HT-29 (cell line): ENCODE results near the gene MARCHF2. TPM values are rescaled to one million over a fixed set of nuclear protein-coding genes. Genes with fewer than 3 reads are reported as not detected.

Experiments used
- DNase-seq: peaks from one replicate; pipeline ENCODE4 v3.0.0-alpha.2; 2015; ENCODE audit warnings: low spot score
- total RNA-seq: library from RNA; depleted of rRNA; stranded (reverse); fragments of >200 nt; shearing (Covaris generic); gene quantifications from 2 replicates; pipeline ENCODE4 v1.2.3, GENCODE V29; 2014

MARCHF2 gene
- total RNA-seq, 1 experiment from 2014 or later, result 25.2 TPM

GRCh38 chr19:8387688-8388611 is 25.2 kb upstream of the MARCHF2 start:
- DNase-seq, result no peak

DNA sequence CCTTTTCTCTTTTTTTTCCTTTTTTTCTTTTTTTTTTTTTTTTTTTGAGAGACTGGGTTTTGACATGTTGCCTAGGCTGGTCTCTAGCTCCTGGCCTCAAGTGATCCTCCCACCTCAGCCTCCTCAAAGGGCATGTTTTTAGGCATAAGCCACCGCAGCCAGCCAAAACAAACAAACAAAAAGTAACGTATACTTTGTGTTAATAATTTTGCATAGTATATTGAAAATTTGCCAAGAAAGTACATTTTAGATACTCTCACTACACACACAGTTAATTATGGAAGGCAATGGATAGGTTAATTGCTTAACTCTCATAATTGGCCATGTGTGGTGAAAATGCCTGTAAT is 24.5 kb upstream of the MARCHF2 start:
- no peak for DNase-seq

GRCh38 chr19:8389891-8390616 is 23.1 kb upstream of the MARCHF2 start, which contains the start of gene RAB11B:
Gene RAB11B (plus strand): TSS chr19:8390360. CDS start chr19:8390417, 57 bp downstream.
- DNase-seq, result peak; percentile 97

DNA sequence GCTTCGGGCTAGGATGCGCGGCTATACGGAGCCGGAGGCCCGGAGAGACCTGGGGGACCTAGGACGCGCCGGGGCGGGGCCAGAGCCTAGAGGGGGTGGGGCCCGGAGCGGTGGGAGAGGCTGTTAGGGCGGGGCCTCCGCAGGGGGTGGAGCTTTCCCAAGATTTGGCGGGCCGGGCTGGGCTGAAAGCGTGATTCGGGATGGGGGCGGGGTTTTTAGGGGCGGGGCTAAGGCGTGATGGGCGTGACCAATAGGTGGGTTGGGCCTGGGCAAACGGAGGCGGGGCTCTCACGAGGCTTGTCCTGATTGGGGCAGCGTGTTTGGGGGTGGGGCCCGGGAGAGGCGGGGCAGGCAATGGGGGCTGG is 22.5 kb upstream of the MARCHF2 start:
- peak; percentile 92 for DNase-seq

- DNase-seq, result no peak
Measured at GRCh38 chr19:8391198-8392016, 21.7 kb upstream of the MARCHF2 start.

GRCh38 chr19:8392017-8392591 is 21.0 kb upstream of the MARCHF2 start:
- no peak for DNase-seq

GRCh38 chr19:8393192-8393870 is 19.8 kb upstream of the MARCHF2 start:
- no peak for DNase-seq

DNA sequence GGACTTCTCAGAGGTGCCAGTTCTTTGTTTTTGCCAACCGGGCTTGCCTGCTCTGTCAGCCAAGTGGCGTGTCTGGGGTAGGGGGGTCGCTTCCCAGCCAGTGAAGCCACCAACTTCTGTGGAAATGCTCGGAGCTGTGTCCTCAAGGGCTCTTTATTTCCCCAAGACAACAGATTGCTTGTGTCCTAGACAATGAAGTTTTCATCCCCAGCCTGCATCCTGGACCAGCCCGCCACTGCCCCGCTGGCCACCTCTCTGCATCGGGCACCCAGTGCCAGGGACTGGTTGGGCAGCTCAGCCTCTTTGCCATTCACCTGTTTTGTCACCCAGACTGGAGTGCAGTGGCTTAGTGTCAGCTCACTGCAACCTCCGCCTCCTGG is 19.2 kb upstream of the MARCHF2 start:
- no peak for DNase-seq

GRCh38 chr19:8395621-8396082 is 17.5 kb upstream of the MARCHF2 start:
- DNase-seq, result no peak

- DNase-seq, result no peak
Measured at GRCh38 chr19:8396185-8396562, 16.9 kb upstream of the MARCHF2 start.

- DNase-seq, result peak; percentile 46
Measured at GRCh38 chr19:8396563-8397203, 16.4 kb upstream of the MARCHF2 start.

- DNase-seq, result no peak
Measured at GRCh38 chr19:8397271-8397670, 15.8 kb upstream of the MARCHF2 start.

DNA sequence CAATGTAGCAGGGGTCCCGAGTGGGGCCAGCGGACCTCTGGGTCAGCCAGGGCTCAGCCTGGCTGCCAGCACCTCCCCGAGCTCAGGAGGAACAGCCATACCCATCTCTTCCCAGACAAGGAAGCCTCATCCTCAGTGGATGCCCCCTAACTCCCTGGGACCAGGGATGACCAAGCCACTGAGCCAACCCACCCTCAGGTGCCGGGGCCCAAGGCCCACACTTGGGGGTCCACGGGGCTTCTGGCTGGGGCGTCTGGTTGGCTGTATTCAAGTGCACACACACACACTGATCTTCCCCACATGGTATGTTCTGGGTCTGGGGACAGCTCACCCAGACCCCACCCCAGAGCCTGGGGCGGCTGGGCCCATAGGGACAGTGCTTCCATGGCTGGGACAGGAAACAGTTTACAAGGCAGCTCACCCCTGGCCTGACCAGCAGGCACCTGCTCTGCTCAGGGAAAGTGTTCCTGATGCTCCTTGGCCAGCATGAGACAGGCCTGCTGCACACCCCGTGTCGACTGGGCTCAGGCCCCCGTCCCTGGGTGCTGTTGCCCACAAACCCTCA is 15.3 kb upstream of the MARCHF2 start:
- no peak for DNase-seq

DNA sequence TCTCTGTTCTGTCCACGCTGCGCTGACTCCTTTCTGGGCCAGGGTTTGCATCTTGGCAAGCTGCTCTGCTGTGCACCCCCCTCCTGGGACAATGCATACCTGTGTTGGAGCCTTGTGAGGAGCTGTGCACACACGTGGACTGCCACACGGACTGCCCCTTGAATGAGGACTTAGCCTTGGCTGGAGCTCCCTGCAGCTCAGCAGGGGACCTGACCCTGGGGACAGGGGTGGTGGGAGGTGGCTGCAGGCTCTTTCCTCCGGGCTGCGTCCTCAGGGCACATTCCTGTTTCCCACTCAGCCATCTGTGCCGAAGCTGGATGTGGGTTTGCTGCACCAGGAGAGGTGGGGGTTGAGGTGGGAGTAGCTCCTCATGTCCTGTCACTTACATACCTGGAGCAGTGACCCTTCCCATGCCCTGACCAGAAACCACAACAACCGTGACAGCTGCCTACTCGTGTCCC is 14.8 kb upstream of the MARCHF2 start:
- no peak for DNase-seq

GRCh38 chr19:8399681-8400188 is 13.4 kb upstream of the MARCHF2 start:
- DNase-seq, result no peak

DNA sequence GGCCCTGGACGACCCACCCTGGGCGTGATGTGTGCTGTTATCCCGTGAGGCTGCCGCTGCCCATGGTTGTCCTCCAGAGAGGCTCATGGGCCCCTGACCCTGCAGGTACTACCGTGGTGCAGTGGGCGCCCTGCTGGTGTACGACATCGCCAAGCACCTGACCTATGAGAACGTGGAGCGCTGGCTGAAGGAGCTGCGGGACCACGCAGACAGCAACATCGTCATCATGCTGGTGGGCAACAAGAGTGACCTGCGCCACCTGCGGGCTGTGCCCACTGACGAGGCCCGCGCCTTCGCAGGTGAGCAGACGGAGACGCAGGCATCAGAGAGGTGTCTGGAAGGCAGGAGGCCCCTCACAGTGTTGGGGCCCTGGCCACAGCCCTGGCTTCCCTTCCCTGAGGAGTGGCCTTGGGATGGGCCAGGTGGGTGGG is 11.1 kb upstream of the MARCHF2 start:
- no peak for DNase-seq

DNA sequence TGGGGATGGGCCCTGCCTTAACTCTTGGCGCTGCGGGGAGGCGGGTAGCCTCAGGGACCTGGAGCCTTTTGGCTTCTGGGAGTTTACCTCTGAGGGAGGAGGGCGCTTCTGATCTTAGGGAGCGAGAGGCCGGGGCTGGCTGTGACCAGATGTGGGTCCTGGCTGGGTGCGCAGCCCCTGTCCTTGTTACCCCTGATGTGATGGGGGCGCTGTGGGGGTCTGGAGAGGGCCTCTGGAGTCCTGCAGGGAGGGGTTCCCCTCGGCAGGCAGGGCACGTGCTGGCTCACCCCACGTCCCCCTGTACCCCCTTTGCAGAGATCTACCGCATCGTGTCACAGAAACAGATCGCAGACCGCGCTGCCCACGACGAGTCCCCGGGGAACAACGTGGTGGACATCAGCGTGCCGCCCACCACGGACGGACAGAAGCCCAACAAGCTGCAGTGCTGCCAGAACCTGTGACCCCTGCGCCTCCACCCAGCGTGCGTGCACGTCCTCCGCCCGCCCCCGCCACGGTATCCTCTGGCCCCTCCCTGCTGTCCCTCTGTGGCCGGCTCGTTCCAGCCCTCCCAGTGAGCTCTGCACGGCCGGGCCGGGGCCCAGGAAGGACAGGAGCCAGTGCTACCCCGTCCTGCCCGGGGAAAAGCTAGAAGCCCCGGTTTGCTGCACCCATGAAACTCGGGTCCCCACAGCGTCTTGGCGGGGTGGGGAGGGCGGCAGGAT is 9.8 kb upstream of the MARCHF2 start:
- no peak for DNase-seq

DNA sequence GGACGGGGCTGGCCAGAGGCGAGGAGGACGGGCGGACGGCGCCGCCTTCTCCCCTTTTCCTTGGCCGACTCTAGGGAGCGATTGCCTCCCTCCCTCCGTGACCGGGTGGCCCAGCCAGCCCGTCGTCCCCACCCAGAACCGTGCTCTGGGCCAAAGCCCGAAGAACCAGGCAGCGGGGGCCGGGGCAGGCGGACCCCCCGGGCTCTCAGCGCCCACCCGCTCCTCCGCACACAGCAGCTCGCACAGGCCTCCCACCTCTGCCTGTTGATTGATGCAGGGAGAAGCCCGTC is 9.3 kb upstream of the MARCHF2 start:
- no peak for DNase-seq

DNA sequence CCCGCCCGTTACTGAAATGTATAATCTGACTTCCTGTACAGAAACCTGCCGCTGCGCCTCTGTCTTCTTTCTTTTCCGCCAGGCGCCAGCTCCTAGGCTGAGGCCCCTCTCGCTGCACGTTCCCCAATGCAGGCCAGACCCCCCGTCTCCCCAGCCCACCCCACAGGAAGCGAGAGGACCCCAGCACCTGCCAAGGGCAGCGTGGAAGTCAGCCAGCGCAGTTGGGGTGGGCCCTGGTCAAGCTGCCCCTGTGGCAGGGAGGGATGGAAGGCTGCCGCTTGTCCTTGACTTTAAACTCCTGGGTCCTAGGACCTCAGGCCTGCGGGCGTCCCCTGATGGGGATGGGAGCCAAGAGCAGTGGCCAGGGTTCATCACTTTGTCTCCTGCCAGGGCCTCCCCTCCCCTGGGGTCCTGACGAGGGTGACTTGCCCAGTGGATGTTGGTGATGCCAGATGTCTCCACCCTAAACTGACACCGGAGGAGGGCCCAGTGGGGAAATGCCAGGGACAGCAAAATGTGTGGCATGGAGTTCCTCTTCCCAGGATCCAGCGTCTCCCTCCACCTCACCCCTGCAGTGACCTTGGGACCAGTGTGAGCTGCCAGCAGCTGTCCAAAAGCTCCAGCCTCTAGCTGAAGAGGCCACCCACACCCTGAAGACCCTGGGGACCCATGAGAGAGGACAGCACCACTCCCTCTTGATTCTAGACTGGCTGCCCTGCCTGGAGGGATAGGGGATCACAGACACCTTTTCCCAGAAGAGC is 8.5 kb upstream of the MARCHF2 start:
- no peak for DNase-seq
